ENCODE results near the gene AADAC. TPM values are rescaled to one million over a fixed set of nuclear protein-coding genes. Genes with fewer than 3 reads are reported as not detected.

Gene AADAC
- polyA plus RNA-seq, 1 of the 3 experiments (the other 2 are of a cell fraction): 1.2 TPM

DNA sequence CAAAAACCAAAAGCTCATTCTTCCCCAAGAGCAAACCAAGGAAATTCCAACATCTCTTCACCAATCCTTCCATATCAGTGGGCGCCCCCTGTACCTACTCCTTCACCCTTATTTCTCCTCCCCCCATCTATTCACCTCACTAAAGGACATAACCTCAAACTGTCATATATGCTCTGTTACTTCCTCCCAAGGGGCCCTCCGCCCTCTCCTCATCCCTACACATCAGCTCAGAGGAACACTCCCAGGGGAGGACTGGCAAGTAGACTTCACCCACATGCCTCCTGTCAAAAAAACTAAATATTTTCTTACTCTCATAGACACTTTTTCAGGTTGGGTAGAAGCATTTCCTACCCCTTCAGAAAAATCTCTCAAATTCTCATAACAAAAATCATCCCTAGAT is 2.4 kb upstream of the AADAC start:
- POLR2A ChIA-PET: no interaction called here
- no peaks in the 10 kb centered on the region for H3K36me3 ChIP-seq (replicated peaks in 1 of 2; ENCODE audit: control insufficient read depth in 1 of 2, insufficient read depth in 2 of 2, low read length in 1 of 2)
- no peaks in the 10 kb centered on the region for H3K9me2 ChIP-seq
- CTCF ChIA-PET: no interaction called here
- 37% methylated on average over 2 of the region's 2 CpGs for WGBS (ENCODE audit: low lambda C conversion rate)
- no peak overlapping the region for H3K9ac ChIP-seq
- DNase-seq: no peak
- no peak overlapping the region for H3K4me3 ChIP-seq (ENCODE audit: low read depth in 2 of 2, low read length in 1 of 2)
- H2AFZ ChIP-seq (ENCODE audit: low read depth): no peak overlapping the region
- H3K4me2 ChIP-seq: no peak overlapping the region
- H3K27ac ChIP-seq (ENCODE audit: low read depth in 2 of 2, low read length in 1 of 2): no peak overlapping the region
- no peaks in the 10 kb centered on the region; a peak in 1 of 4 replicates for H3K4me1 ChIP-seq (ENCODE audit: control insufficient read depth in 1 of 2, insufficient read depth in 2 of 2, low read depth in 1 of 2, low read length in 1 of 2)
- 0 out of 2 replicates have a peak, but pooled peaks cover 4% of the 10 kb centered on the region for H3K9me3 ChIP-seq
- H3F3A ChIP-seq (replicated peaks; ENCODE audit: insufficient read depth): peaks cover 4% of the 10 kb centered on the region
- H3K27me3 ChIP-seq (ENCODE audit: insufficient read depth): no peaks in the 10 kb centered on the region
- peaks cover 65% of the 10 kb centered on the region; the same call in 1 of the 2 replicates for H3K79me2 ChIP-seq (ENCODE audit: insufficient read depth)
- TF ChIP-seq ELF1 (IDR thresholded peaks at IDR 0.05) (no peak), NFIC (IDR thresholded peaks at IDR 0.05; ENCODE audit: borderline replicate concordance) (no peak), GABPA (IDR thresholded peaks at IDR 0.05; ENCODE audit: low read depth) (no peak), TCF12 (IDR thresholded peaks at IDR 0.05) (no peak), MEF2A (IDR thresholded peaks at IDR 0.05; ENCODE audit: borderline replicate concordance, low read depth) (no peak), JUND (IDR thresholded peaks at IDR 0.05) (no peak), SMC3 (IDR thresholded peaks at IDR 0.05; ENCODE audit: low read depth, low read length) (no peak), NRF1 (IDR thresholded peaks at IDR 0.05; ENCODE audit: low read depth, low read length) (no peak), EZH2phosphoT487 (IDR thresholded peaks at IDR 0.05; ENCODE audit: borderline replicate concordance, low read depth) (no peak), TAF1 (IDR thresholded peaks at IDR 0.05; ENCODE audit: borderline replicate concordance, low read depth, low read length) (no peak), FOXM1 (IDR thresholded peaks at IDR 0.05; ENCODE audit: low read depth) (no peak), YY1 (IDR thresholded peaks at IDR 0.05; ENCODE audit: low read depth) (no peak), RXRA (IDR thresholded peaks at IDR 0.05; ENCODE audit: borderline replicate concordance, low read depth) (no peak)
- TF ChIP-seq, protein P1, sequence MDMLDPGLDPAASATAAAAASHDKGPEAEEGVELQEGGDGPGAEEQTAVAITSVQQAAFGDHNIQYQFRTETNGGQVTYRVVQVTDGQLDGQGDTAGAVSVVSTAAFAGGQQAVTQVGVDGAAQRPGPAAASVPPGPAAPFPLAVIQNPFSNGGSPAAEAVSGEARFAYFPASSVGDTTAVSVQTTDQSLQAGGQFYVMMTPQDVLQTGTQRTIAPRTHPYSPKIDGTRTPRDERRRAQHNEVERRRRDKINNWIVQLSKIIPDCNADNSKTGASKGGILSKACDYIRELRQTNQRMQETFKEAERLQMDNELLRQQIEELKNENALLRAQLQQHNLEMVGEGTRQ (IDR thresholded peaks at IDR 0.05; ENCODE audit: borderline replicate concordance, low read depth, low read length): no peak
- TF ChIP-seq, protein P2, sequence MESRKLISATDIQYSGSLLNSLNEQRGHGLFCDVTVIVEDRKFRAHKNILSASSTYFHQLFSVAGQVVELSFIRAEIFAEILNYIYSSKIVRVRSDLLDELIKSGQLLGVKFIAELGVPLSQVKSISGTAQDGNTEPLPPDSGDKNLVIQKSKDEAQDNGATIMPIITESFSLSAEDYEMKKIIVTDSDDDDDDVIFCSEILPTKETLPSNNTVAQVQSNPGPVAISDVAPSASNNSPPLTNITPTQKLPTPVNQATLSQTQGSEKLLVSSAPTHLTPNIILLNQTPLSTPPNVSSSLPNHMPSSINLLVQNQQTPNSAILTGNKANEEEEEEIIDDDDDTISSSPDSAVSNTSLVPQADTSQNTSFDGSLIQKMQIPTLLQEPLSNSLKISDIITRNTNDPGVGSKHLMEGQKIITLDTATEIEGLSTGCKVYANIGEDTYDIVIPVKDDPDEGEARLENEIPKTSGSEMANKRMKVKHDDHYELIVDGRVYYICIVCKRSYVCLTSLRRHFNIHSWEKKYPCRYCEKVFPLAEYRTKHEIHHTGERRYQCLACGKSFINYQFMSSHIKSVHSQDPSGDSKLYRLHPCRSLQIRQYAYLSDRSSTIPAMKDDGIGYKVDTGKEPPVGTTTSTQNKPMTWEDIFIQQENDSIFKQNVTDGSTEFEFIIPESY (IDR thresholded peaks at IDR 0.05; ENCODE audit: borderline replicate concordance, low read depth): no peak
- TF ChIP-seq, protein P3, sequence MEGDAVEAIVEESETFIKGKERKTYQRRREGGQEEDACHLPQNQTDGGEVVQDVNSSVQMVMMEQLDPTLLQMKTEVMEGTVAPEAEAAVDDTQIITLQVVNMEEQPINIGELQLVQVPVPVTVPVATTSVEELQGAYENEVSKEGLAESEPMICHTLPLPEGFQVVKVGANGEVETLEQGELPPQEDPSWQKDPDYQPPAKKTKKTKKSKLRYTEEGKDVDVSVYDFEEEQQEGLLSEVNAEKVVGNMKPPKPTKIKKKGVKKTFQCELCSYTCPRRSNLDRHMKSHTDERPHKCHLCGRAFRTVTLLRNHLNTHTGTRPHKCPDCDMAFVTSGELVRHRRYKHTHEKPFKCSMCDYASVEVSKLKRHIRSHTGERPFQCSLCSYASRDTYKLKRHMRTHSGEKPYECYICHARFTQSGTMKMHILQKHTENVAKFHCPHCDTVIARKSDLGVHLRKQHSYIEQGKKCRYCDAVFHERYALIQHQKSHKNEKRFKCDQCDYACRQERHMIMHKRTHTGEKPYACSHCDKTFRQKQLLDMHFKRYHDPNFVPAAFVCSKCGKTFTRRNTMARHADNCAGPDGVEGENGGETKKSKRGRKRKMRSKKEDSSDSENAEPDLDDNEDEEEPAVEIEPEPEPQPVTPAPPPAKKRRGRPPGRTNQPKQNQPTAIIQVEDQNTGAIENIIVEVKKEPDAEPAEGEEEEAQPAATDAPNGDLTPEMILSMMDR (IDR thresholded peaks at IDR 0.05): no peak
- TF ChIP-seq, protein P4, sequence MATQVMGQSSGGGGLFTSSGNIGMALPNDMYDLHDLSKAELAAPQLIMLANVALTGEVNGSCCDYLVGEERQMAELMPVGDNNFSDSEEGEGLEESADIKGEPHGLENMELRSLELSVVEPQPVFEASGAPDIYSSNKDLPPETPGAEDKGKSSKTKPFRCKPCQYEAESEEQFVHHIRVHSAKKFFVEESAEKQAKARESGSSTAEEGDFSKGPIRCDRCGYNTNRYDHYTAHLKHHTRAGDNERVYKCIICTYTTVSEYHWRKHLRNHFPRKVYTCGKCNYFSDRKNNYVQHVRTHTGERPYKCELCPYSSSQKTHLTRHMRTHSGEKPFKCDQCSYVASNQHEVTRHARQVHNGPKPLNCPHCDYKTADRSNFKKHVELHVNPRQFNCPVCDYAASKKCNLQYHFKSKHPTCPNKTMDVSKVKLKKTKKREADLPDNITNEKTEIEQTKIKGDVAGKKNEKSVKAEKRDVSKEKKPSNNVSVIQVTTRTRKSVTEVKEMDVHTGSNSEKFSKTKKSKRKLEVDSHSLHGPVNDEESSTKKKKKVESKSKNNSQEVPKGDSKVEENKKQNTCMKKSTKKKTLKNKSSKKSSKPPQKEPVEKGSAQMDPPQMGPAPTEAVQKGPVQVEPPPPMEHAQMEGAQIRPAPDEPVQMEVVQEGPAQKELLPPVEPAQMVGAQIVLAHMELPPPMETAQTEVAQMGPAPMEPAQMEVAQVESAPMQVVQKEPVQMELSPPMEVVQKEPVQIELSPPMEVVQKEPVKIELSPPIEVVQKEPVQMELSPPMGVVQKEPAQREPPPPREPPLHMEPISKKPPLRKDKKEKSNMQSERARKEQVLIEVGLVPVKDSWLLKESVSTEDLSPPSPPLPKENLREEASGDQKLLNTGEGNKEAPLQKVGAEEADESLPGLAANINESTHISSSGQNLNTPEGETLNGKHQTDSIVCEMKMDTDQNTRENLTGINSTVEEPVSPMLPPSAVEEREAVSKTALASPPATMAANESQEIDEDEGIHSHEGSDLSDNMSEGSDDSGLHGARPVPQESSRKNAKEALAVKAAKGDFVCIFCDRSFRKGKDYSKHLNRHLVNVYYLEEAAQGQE (IDR thresholded peaks at IDR 0.05; ENCODE audit: low read depth, low read length): no peak
- H4K20me1 ChIP-seq (ENCODE audit: insufficient read depth): no peaks in the 10 kb centered on the region

Measured in SK-N-SH (cell line).